Muscle of leg (tissue), 11 donors: ENCODE results near the gene WBP2. TPM values are rescaled to one million over a fixed set of nuclear protein-coding genes. Genes with fewer than 3 reads are reported as not detected.
"Not testable (repeated sequence)": the region's sequence is repeated elsewhere in the genome, so short reads cannot be mapped to it uniquely, and the experiment has no call there.

ENCODE experiments used
- DNase-seq: peaks from one replicate; pipeline ENCODE4 v3.0.0; 2013
- H3K27ac ChIP-seq: one replicate; pipeline ENCODE4 v1.5.1; 2013; ENCODE audit warnings: mild to moderate bottlenecking, low read length, control low read depth
- H3K27me3 ChIP-seq: one replicate; pipeline ENCODE4 v1.6.1; 2013; ENCODE audit warnings: low read length; ENCODE audit not compliant: control insufficient read depth, insufficient read depth
- H3K36me3 ChIP-seq: one replicate; pipeline ENCODE4 v1.6.1; 2013; ENCODE audit warnings: low read length; ENCODE audit not compliant: control insufficient read depth, insufficient read depth
- H3K4me1 ChIP-seq: one replicate; pipeline ENCODE4 v1.6.1; 2013; ENCODE audit warnings: low read length; ENCODE audit not compliant: control insufficient read depth, insufficient read depth
- H3K4me3 ChIP-seq: one replicate; pipeline ENCODE4 v1.5.1; 2013; ENCODE audit warnings: low read length, control low read depth
- H3K9me3 ChIP-seq: replicated peaks from 2 replicates; pipeline ENCODE4 v1.6.1; 2013; ENCODE audit warnings: low read depth, low read length; ENCODE audit not compliant: control insufficient read depth
- WGBS: methylation state at CpG from one replicate; pipeline ENCODE4 v1.1.5; 2013; ENCODE audit warnings: missing lambda C conversion rate; ENCODE audit not compliant: insufficient coverage; 5-methylcytosine and 5-hydroxymethylcytosine counted together
- polyA plus RNA-seq, 8 donors: library from polyadenylated mRNA; unstranded; fragments of 120-200 nt; gene quantifications; one replicate each; pipeline versions ENCODE4 v1.2.1 to v1.2.3, GENCODE V29; 2013; ENCODE audit warnings: inconsistent platforms in 1 of 8, low replicate concordance in 1 of 8; ENCODE audit not compliant: insufficient read length in 8 of 8, insufficient read depth in 1 of 8
- total RNA-seq: library from RNA; stranded (reverse); fragments of 120-200 nt; gene quantifications from one replicate; pipeline ENCODE4 v1.2.4, GENCODE V29; 2013

WBP2 gene
- total and polyA plus RNA-seq, 9 donors: 16.0 to 64.1 (median 59.1) TPM

GRCh38 chr17:75851693-75851991, 3.5 kb downstream of the WBP2 start:
- not testable (repeated sequence) for H3K4me3 ChIP-seq, H3K9me3 ChIP-seq, DNase-seq, H3K27ac ChIP-seq, H3K27me3 ChIP-seq
- Histone ChIP-seq H3K4me1 (peaks cover 54% of the 10 kb centered on the region), H3K36me3 (peaks cover 47% of the 10 kb centered on the region)
- 85% methylated on average over 14 of the region's 15 CpGs for WGBS

GRCh38 chr17:75850928-75851692, 4.0 kb downstream of the WBP2 start:
- peaks cover 53% of the 10 kb centered on the region for H3K36me3 ChIP-seq
- no peaks in the 10 kb centered on the region for H3K9me3 ChIP-seq
- WGBS: 92% methylated on average over 10 of the region's 12 CpGs
- no peak for DNase-seq
- no peak overlapping the region for H3K4me3 ChIP-seq
- H3K4me1 ChIP-seq: peaks cover 55% of the 10 kb centered on the region
- no peaks in the 10 kb centered on the region for H3K27me3 ChIP-seq
- H3K27ac ChIP-seq: no peak overlapping the region

GRCh38 chr17:75849724-75850123, 5.4 kb downstream of the WBP2 start:
- WGBS: 73% methylated on average over 9 of the region's 9 CpGs
- H3K4me1 ChIP-seq: peaks cover 66% of the 10 kb centered on the region

GRCh38 chr17:75849279-75849646, 5.9 kb downstream of the WBP2 start:
- DNase-seq: peak; percentile 56

More at GRCh38 chr17:75849724-75850123, 5.4 kb downstream of the WBP2 start:
- H3K27ac ChIP-seq: peak overlapping the region; percentile 65
- no peak for DNase-seq
- H3K4me3 ChIP-seq: no peak overlapping the region
- H3K27me3 ChIP-seq: no peaks in the 10 kb centered on the region
- H3K36me3 ChIP-seq: peaks cover 60% of the 10 kb centered on the region
- no peaks in the 10 kb centered on the region for H3K9me3 ChIP-seq

GRCh38 chr17:75848523-75849278, 6.4 kb downstream of the WBP2 start:
- H3K9me3 ChIP-seq: no peaks in the 10 kb centered on the region
- H3K36me3 ChIP-seq: peaks cover 60% of the 10 kb centered on the region
- H3K27ac ChIP-seq: peak overlapping the region; percentile 65
- WGBS: 47% methylated on average over 11 of the region's 16 CpGs
- no peak overlapping the region for H3K4me3 ChIP-seq
- no peaks in the 10 kb centered on the region for H3K27me3 ChIP-seq
- peaks cover 62% of the 10 kb centered on the region for H3K4me1 ChIP-seq
- DNase-seq: peak; percentile 70

More at GRCh38 chr17:75849279-75849646, 5.9 kb downstream of the WBP2 start:
- 55% methylated on average over 4 of the region's 11 CpGs for WGBS
- no peaks in the 10 kb centered on the region for H3K9me3 ChIP-seq
- H3K4me1 ChIP-seq: peaks cover 66% of the 10 kb centered on the region
- no peak overlapping the region for H3K4me3 ChIP-seq
- H3K36me3 ChIP-seq: peaks cover 60% of the 10 kb centered on the region
- H3K27ac ChIP-seq: peak overlapping the region; percentile 65
- H3K27me3 ChIP-seq: no peaks in the 10 kb centered on the region

- no peak for DNase-seq
- Histone ChIP-seq H3K4me1 (peaks cover 59% of the 10 kb centered on the region), H3K36me3 (peaks cover 60% of the 10 kb centered on the region), H3K9me3 (no peaks in the 10 kb centered on the region), H3K4me3 (no peak overlapping the region), H3K27ac (peak overlapping the region; percentile 65), H3K27me3 (no peaks in the 10 kb centered on the region)
- 84% methylated on average over 17 of the region's 25 CpGs for WGBS
Measured at GRCh38 chr17:75847614-75848522, 7.3 kb downstream of the WBP2 start.

GRCh38 chr17:75846692-75847613, 8.2 kb downstream of the WBP2 start:
- peaks cover 59% of the 10 kb centered on the region for H3K4me1 ChIP-seq
- no peak overlapping the region for H3K4me3 ChIP-seq
- no peaks in the 10 kb centered on the region for H3K27me3 ChIP-seq
- no peak for DNase-seq
- WGBS: 91% methylated on average over 27 of the region's 34 CpGs
- H3K27ac ChIP-seq: no peak overlapping the region
- no peaks in the 10 kb centered on the region for H3K9me3 ChIP-seq
- H3K36me3 ChIP-seq: peaks cover 58% of the 10 kb centered on the region

- Histone ChIP-seq H3K9me3 (no peaks in the 10 kb centered on the region), H3K36me3 (peaks cover 52% of the 10 kb centered on the region), H3K4me1 (peaks cover 56% of the 10 kb centered on the region), H3K4me3 (no peak overlapping the region), H3K27me3 (no peaks in the 10 kb centered on the region), H3K27ac (peak overlapping the region; percentile 48)
- 70% methylated on average over 14 of the region's 22 CpGs for WGBS
- no peak for DNase-seq
Measured at GRCh38 chr17:75845933-75846691, 9.0 kb downstream of the WBP2 start.
